Omental fat pad (tissue), 4 donors: Measurements from ENCODE around the gene MARK1. TPM values are rescaled to one million over a fixed set of nuclear protein-coding genes. Genes with fewer than 3 reads are reported as not detected.
"Not testable (repeated sequence)": the region's sequence is repeated elsewhere in the genome, so short reads cannot be mapped to it uniquely, and the experiment has no call there.

Experiments used
- ATAC-seq: fragments of 150-250 bp; one replicate; pipeline ENCODE4 v1.9.1; 2016; ENCODE audit warnings: mild to moderate bottlenecking, moderate library complexity; ENCODE audit not compliant: low FRiP score
- DNase-seq: peaks from one replicate; pipeline ENCODE4 v3.0.0-alpha.2; 2019; ENCODE audit warnings: low spot score
- CTCF ChIP-seq, 3 donors: fragments of 450-650 bp; IDR thresholded peaks; one replicate each; pipeline ENCODE4 v1.5.1; 2016 to 2017; ENCODE audit warnings: antibody characterized with exemption in 3 of 3, mild to moderate bottlenecking in 3 of 3, moderate library complexity in 2 of 3
- total RNA-seq, 4 donors: library from RNA; depleted of rRNA; stranded (reverse); fragments of >200 nt; gene quantifications; one replicate each; pipeline ENCODE4 v1.1.0, GENCODE V29; 2016

Gene MARK1
- total RNA-seq, 4 donors from 2014 or later = 7.7 to 24.4 (median 9.0) TPM

GRCh38 chr1:220677251-220677650 is 149.3 kb downstream of the MARK1 start:
- DNase-seq (no peak), ATAC-seq (no peak)
- TF ChIP-seq CTCF (IDR thresholded peaks at IDR 0.05) = no peak

GRCh38 chr1:220680085-220680687 is 152.2 kb downstream of the MARK1 start:
- ATAC-seq = peak; percentile 78
- no peak for DNase-seq
- TF ChIP-seq CTCF (IDR thresholded peaks at IDR 0.05) = no peak

- no peak for TF ChIP-seq CTCF (IDR thresholded peaks at IDR 0.05)
- no peak for ATAC-seq
Measured at GRCh38 chr1:220681220-220681880, 153.4 kb downstream of the MARK1 start.

GRCh38 chr1:220682901-220683576 is 155.1 kb downstream of the MARK1 start:
- ATAC-seq (no peak), DNase-seq (no peak)
- TF ChIP-seq CTCF (IDR thresholded peaks at IDR 0.05) = no peak

More at GRCh38 chr1:220681220-220681880, 153.4 kb downstream of the MARK1 start:
- DNase-seq = no peak

GRCh38 chr1:220683716-220684115 is 155.8 kb downstream of the MARK1 start:
- not testable (repeated sequence) for DNase-seq, ATAC-seq

- DNase-seq (no peak), ATAC-seq (no peak)
- TF ChIP-seq CTCF (IDR thresholded peaks at IDR 0.05) = no peak
Measured at GRCh38 chr1:220684890-220685289, 157.0 kb downstream of the MARK1 start.

- DNase-seq (no peak), ATAC-seq (no peak)
- no peak for TF ChIP-seq CTCF (IDR thresholded peaks at IDR 0.05)
Measured at GRCh38 chr1:220685879-220686278, 157.9 kb downstream of the MARK1 start.
